Dermis microvascular lymphatic vessel endothelial cell (primary cell): ENCODE results near the gene TTC7B. TPM values are rescaled to one million over a fixed set of nuclear protein-coding genes. Genes with fewer than 3 reads are reported as not detected.
A peak's percentile ranks its signal among the peaks of the same experiment; 100 is the strongest.

ENCODE experiments used
- DNase-seq, 2 donors: peaks; one replicate each; pipeline versions ENCODE4 v3.0.0 to v3.0.0-alpha.2; 2010; ENCODE audit warnings: low read depth in 2 of 2
- total RNA-seq: library from RNA; depleted of rRNA; stranded (reverse); fragments of >200 nt; gene quantifications from 2 replicates; pipeline ENCODE4 v1.2.1, GENCODE V29; 2014

TTC7B gene
- total RNA-seq, 1 donor from 2014 or later, result 13.9 TPM

- DNase-seq, result no peak
Observed at GRCh38 chr14:90704738-90705392, 111.4 kb downstream of the TTC7B start.

GRCh38 chr14:90703841-90704737 lies 112.1 kb downstream of the TTC7B start:
- DNase-seq, result no peak

GRCh38 chr14:90700933-90701776 lies 115.1 kb downstream of the TTC7B start:
- DNase-seq, result peak in 1 of 2 donors; percentile 39

- no peak for DNase-seq
Observed at GRCh38 chr14:90699016-90699415, 117.2 kb downstream of the TTC7B start.

GRCh38 chr14:90698379-90698869 lies 117.8 kb downstream of the TTC7B start:
- DNase-seq, result peak; percentile 65 to 73

- DNase-seq, result peak; percentile 60 to 76
Observed at GRCh38 chr14:90697577-90698206, 118.5 kb downstream of the TTC7B start.

- no peak for DNase-seq
Observed at GRCh38 chr14:90697132-90697531, 119.1 kb downstream of the TTC7B start.

GRCh38 chr14:90696720-90697119 lies 119.5 kb downstream of the TTC7B start:
- DNase-seq, result peak in 1 of 2 donors; percentile 10

- no peak for DNase-seq
Observed at GRCh38 chr14:90695997-90696660, 120.1 kb downstream of the TTC7B start.

GRCh38 chr14:90693413-90693812 lies 122.8 kb downstream of the TTC7B start:
- peak in 1 of 2 donors; percentile 25 for DNase-seq

- DNase-seq, result no peak
Observed at GRCh38 chr14:90692826-90693225, 123.4 kb downstream of the TTC7B start.

- DNase-seq, result no peak
Observed at GRCh38 chr14:90692061-90692460, 124.2 kb downstream of the TTC7B start.

- no peak for DNase-seq
Observed at GRCh38 chr14:90691627-90692026, 124.6 kb downstream of the TTC7B start.

GRCh38 chr14:90687680-90688079 lies 128.6 kb downstream of the TTC7B start:
- no peak for DNase-seq

GRCh38 chr14:90682615-90683014 lies 133.6 kb downstream of the TTC7B start:
- no peak for DNase-seq

- DNase-seq, result no peak
Observed at GRCh38 chr14:90681929-90682328, 134.3 kb downstream of the TTC7B start.

GRCh38 chr14:90678846-90679362 lies 137.3 kb downstream of the TTC7B start:
- DNase-seq, result no peak

- DNase-seq, result no peak
Observed at GRCh38 chr14:90678420-90678819, 137.8 kb downstream of the TTC7B start.

- DNase-seq, result peak in 1 of 2 donors; percentile 53
Observed at GRCh38 chr14:90677484-90678050, 138.7 kb downstream of the TTC7B start.

GRCh38 chr14:90676912-90677311 lies 139.3 kb downstream of the TTC7B start:
- DNase-seq, result no peak
